Hindlimb muscle (tissue), 1 donor: Measurements from ENCODE around the gene PGM1. TPM values are rescaled to one million over a fixed set of nuclear protein-coding genes. Genes with fewer than 3 reads are reported as not detected.

ENCODE experiments used
- DNase-seq: peaks from one replicate; pipeline ENCODE4 v3.0.0-alpha.2; 2013
- polyA plus RNA-seq: library from polyadenylated mRNA; unstranded; fragments of 120-200 nt; gene quantifications from one replicate; pipeline ENCODE4 v1.2.1, GENCODE V29; 2013; ENCODE audit not compliant: insufficient read length

Gene PGM1
- polyA plus RNA-seq, 1 donor, result 77.2 TPM

DNA sequence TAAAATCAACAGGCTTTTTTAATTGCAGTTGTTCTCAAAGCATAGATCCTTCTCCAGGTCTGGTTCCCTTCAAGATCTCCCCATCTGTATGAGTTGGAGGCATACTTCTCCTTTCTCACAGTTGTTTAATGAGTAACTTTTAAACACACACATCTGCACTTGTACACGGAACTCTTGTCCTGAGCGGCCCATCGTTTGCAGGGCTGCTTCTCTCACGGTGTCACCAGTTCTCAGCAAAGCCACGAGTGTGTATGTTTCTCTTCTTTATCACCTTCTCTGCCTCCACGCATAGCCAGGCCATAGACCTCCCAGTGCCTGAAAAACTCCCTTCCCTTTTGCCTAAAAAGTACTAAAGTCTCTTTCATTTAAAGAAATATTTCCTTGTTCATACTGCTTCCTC is 111.9 kb downstream of the PGM1 start:
- no peak for DNase-seq

DNA sequence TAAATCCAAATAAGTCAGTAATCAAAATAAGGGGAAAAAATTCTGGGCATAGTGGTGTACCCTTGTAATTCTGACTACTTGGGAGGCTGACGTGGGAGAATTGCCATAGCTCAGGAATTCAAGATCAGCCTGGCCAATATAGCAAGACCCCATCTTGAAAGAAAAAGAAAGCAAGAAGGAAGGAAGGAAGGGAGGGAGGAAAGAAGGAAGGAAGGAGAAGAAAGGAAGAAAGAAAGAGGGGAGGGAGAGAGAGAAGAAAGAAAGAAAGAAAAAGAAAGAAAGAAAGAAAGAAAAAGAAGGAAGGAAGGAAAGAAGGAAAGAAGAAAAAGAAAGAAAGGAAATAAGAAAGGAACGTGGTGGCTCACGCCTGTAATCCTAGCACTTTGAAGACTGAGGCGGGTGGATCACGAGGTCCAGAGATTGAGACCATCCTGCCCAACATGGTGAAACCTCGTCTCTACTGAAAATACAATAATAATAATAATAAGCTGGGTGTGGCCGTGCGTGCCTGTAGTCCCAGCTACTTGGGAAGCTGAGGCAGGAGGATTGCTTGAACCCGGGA is 116.1 kb downstream of the PGM1 start:
- no peak for DNase-seq

Other genes starting within 250 kb of the PGM1 start
- gene ALG6, start 225.8 kb upstream of the PGM1 start, polyA plus RNA-seq, result 17.4 TPM
- 31.1 TPM for gene ITGB3BP, start 70.2 kb upstream of the PGM1 start, polyA plus RNA-seq
- 9.7 TPM for gene EFCAB7, start 69.9 kb upstream of the PGM1 start, polyA plus RNA-seq
- 9.5 TPM for gene ROR1, start 180.6 kb downstream of the PGM1 start, polyA plus RNA-seq